SK-N-SH (cell line): ENCODE results near the gene ACTN4.

Experiments used
- CTCF ChIP-seq: fragments of 200-600 bp; sonication (generic); IDR thresholded peaks from 2 replicates; pipeline ENCODE4 v1.6.1; 2017; ENCODE audit warnings: antibody characterized with exemption, mild to moderate bottlenecking, moderate library complexity
- EZH2phosphoT487 ChIP-seq: fragments of 200-600 bp; sonication (generic); IDR thresholded peaks from 2 replicates; pipeline ENCODE4 v1.6.1; 2017; ENCODE audit warnings: low read depth, mixed run types, mild to moderate bottlenecking, antibody characterized with exemption, moderate library complexity, borderline replicate concordance
- GABPA ChIP-seq: IDR thresholded peaks from 2 replicates; pipeline ENCODE4 v1.4.0; 2012; ENCODE audit warnings: low read depth, mild to moderate bottlenecking
- MAX ChIP-seq: IDR thresholded peaks from 2 replicates; pipeline ENCODE4 v1.4.0; 2012; ENCODE audit warnings: low read depth
- REST ChIP-seq: IDR thresholded peaks from 2 replicates; pipeline ENCODE4 v1.6.1; 2012; ENCODE audit warnings: mild to moderate bottlenecking, low read depth, low read length, moderate library complexity
- RFX5 ChIP-seq: IDR thresholded peaks from 2 replicates; pipeline ENCODE4 v1.6.1; 2012; ENCODE audit warnings: mild to moderate bottlenecking, improper control_type of control experiment, low read length
- RXRA ChIP-seq: IDR thresholded peaks from 2 replicates; pipeline ENCODE4 v1.4.0; 2012; ENCODE audit warnings: low read depth, mild to moderate bottlenecking, borderline replicate concordance
- SIN3A ChIP-seq: IDR thresholded peaks from 2 replicates; pipeline ENCODE4 v1.6.1; 2012; ENCODE audit warnings: low read depth, mild to moderate bottlenecking, low read length, moderate library complexity, borderline replicate concordance
- YY1 ChIP-seq: IDR thresholded peaks from 2 replicates; pipeline ENCODE4 v1.4.0; 2012; ENCODE audit warnings: low read depth, mild to moderate bottlenecking
- ZBTB33 ChIP-seq: IDR thresholded peaks from 2 replicates; pipeline ENCODE4 v1.4.0; 2012; ENCODE audit warnings: low read depth, borderline replicate concordance

GRCh38 chr19:38742296-38742695 is 94.8 kb downstream of the ACTN4 start:
- TF ChIP-seq MAX (no peak), CTCF (no peak), ZBTB33 (no peak), REST (no peak), EZH2phosphoT487 (no peak), SIN3A (no peak), GABPA (no peak), RFX5 (no peak), YY1 (no peak), RXRA (no peak)
